Measurements from ENCODE around the gene LSAMP.

GRCh38 chr3:116393199-116393598, 52.1 kb downstream of the LSAMP start:
- TF ChIP-seq ZBTB1 (tag by site-specific recombination; IDR thresholded peaks at IDR 0.05), result no peak
- no peak for TF ChIP-seq ZNF23 (tag by site-specific recombination; IDR thresholded peaks at IDR 0.05; ENCODE audit: borderline replicate concordance)
- TF ChIP-seq PRDM2 (tag by site-specific recombination; IDR thresholded peaks at IDR 0.05; ENCODE audit: borderline replicate concordance), result no peak
- no peak for TF ChIP-seq ZNF184 (tag by site-specific recombination; IDR thresholded peaks at IDR 0.05)
- no peak for TF ChIP-seq ZSCAN5A (tag by site-specific recombination; IDR thresholded peaks at IDR 0.05)
- TF ChIP-seq CTCF (tag by site-specific recombination; IDR thresholded peaks at IDR 0.05), result no peak
- TF ChIP-seq HOXA7 (CRISPR knock-in tag; IDR thresholded peaks at IDR 0.05; ENCODE audit: borderline replicate concordance), result no peak
- no peak for TF ChIP-seq YY1 (tag by site-specific recombination; IDR thresholded peaks at IDR 0.05)
- TF ChIP-seq FEZF1 (tag by site-specific recombination; IDR thresholded peaks at IDR 0.05), result no peak
- no peak for TF ChIP-seq ZNF311 (tag by site-specific recombination; IDR thresholded peaks at IDR 0.05; ENCODE audit: borderline replicate concordance)
- no peak for TF ChIP-seq GLI4 (tag by site-specific recombination; IDR thresholded peaks at IDR 0.05)
- TF ChIP-seq ZNF169 (tag by site-specific recombination; IDR thresholded peaks at IDR 0.05), result no peak
- no peak for TF ChIP-seq ZNF248 (tag by site-specific recombination; IDR thresholded peaks at IDR 0.05)
- no peak for TF ChIP-seq ZNF274 (IDR thresholded peaks at IDR 0.05; ENCODE audit: low read length)
- no peak for TF ChIP-seq ZNF274 (tag by site-specific recombination; IDR thresholded peaks at IDR 0.05; ENCODE audit: borderline replicate concordance)
